Esophagus muscularis mucosa (tissue), 4 donors: ENCODE results near the gene PLGRKT. TPM values are rescaled to one million over a fixed set of nuclear protein-coding genes. Genes with fewer than 3 reads are reported as not detected.

Experiments used
- DNase-seq: peaks from one replicate; pipeline ENCODE4 v3.0.0-alpha.2; 2017; ENCODE audit errors: extremely low spot score
- H3K27ac ChIP-seq, 4 donors: fragments of 200-600 bp; sonication (generic); replicated peaks in 1 of 4; 1 replicate in 3 of 4; 2 replicates in 1 of 4; pipeline ENCODE4 v1.5.1; 2016 to 2019; ENCODE audit warnings: mild to moderate bottlenecking in 1 of 4
- H3K27me3 ChIP-seq, 4 donors: fragments of 200-600 bp; sonication (generic); one replicate each; pipeline versions ENCODE4 v1.5.1 to v1.6.0; 2016 to 2019
- H3K36me3 ChIP-seq, 4 donors: fragments of 200-600 bp; sonication (generic); one replicate each; pipeline ENCODE4 v1.5.1; 2016 to 2019
- H3K4me1 ChIP-seq, 4 donors: fragments of 200-600 bp; sonication (generic); one replicate each; pipeline ENCODE4 v1.5.1; 2016 to 2019
- H3K4me3 ChIP-seq, 4 donors: fragments of 200-600 bp; sonication (generic); 1 replicate in 2 of 4; 2 replicates in 2 of 4; pipeline ENCODE4 v1.5.1; 2016 to 2019; ENCODE audit warnings: mild to moderate bottlenecking in 4 of 4, moderate library complexity in 1 of 4
- H3K9me3 ChIP-seq, 4 donors: fragments of 200-600 bp; sonication (generic); 1 replicate in 3 of 4; 2 replicates in 1 of 4; pipeline ENCODE4 v1.5.1; 2016 to 2019
- EP300 ChIP-seq: sonication (generic); formaldehyde crosslinking; IDR thresholded peaks from one replicate; pipeline ENCODE4 v1.6.1; 2017; ENCODE audit warnings: antibody characterized with exemption
- POLR2A ChIP-seq: fragments of 450-650 bp; IDR thresholded peaks from one replicate; pipeline ENCODE4 v1.6.1; 2017; ENCODE audit warnings: antibody characterized with exemption, moderate library complexity, mild to moderate bottlenecking, low read depth
- POLR2AphosphoS5 ChIP-seq, 2 donors: sonication (generic); formaldehyde crosslinking; IDR thresholded peaks; one replicate each; pipeline ENCODE4 v1.6.1; 2017; ENCODE audit warnings: antibody characterized with exemption in 2 of 2
- WGBS: methylation state at CpG from one replicate; pipeline ENCODE4 v1.1.5; 2018; 5-methylcytosine and 5-hydroxymethylcytosine counted together
- intact Hi-C: fragments of 100-400 bp; cut with DNase I; formaldehyde crosslinking; loops from one replicate; pipeline ENCODE4 v1.15.1; 2023
- total RNA-seq, 4 donors: library from RNA; depleted of rRNA; stranded (reverse); fragments of >200 nt; gene quantifications; one replicate each; pipeline versions ENCODE4 v1.1.0 to v1.2.1, GENCODE V29; 2016
- TF ChIP-seq, protein P1 (sequence below), 3 experiments: fragments of 200-600 bp in 2 of 3; fragments of 450-650 bp in 1 of 3; sonication (generic) in 2 of 3; IDR thresholded peaks; one replicate each; pipeline ENCODE4 v1.5.1; 2017 to 2019; ENCODE audit warnings: antibody characterized with exemption in 3 of 3, mild to moderate bottlenecking in 2 of 3, moderate library complexity in 1 of 3

PLGRKT gene
- total RNA-seq, 4 donors from 2014 or later = 11.1 to 18.3 (median 11.7) TPM

DNA sequence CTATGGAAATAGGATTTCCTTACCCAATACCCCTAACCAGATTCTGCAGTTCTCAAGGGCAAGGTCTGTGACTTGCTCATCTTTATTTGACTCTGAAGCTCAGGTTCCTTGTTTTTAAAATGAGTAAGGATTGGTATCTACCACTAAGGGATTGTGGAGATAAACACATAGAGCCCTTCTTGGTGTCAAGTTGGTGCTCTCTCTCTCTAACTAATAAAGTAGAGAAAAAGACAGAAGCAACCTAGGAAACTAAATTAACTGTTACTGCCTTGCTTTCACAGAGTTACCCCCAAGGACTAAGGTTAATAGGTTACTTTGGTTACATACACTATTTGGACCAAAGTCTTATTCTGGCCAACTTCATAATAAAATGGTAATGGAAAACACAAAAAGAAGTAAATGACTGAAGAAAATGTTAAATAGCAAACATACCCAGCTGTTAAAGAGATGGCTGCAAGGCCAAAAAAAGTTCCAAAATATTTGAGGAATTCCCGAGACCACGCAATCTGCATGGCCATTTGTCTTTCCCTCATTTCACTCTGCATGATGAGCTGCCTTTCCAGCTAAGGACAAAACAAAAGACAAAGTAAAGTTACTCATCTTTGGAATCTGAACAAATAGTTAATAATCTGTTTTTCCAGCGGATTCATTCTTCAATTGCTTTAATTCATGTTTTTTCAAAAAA lies 76.3 kb downstream of the PLGRKT start:
- intact Hi-C loops = no loop called here

DNA sequence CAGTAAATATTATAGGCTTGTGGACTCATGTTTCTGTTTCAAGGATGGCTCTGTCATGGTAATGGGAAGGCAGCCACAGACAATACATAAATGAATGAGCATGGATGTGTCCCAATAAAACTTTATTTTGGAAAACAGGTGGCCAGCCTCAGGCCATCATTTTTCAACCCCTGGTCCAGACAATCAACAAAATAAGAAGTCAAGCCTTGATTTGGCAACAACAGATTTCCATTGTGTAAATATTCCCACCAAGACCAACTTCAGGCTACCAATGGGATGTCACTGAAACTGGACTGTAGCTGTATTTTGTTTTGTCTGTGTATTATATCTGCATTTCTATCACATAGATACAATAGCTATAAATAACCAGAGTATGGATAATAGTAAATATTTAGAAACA lies 77.4 kb downstream of the PLGRKT start:
- H3K27ac ChIP-seq = no peak overlapping the region
- intact Hi-C loops = no loop called here
- H3K4me1 ChIP-seq = peaks cover 0 to 5% (median 0%) of the 10 kb centered on the region in 4 donors
- no peak overlapping the region for H3K4me3 ChIP-seq
- DNase-seq = no peak
- no peaks in the 10 kb centered on the region for H3K9me3 ChIP-seq
- TF ChIP-seq POLR2A (no peak), POLR2AphosphoS5 (IDR thresholded peaks at IDR 0.05) (no peak), EP300 (no peak)
- TF ChIP-seq, protein P1, sequence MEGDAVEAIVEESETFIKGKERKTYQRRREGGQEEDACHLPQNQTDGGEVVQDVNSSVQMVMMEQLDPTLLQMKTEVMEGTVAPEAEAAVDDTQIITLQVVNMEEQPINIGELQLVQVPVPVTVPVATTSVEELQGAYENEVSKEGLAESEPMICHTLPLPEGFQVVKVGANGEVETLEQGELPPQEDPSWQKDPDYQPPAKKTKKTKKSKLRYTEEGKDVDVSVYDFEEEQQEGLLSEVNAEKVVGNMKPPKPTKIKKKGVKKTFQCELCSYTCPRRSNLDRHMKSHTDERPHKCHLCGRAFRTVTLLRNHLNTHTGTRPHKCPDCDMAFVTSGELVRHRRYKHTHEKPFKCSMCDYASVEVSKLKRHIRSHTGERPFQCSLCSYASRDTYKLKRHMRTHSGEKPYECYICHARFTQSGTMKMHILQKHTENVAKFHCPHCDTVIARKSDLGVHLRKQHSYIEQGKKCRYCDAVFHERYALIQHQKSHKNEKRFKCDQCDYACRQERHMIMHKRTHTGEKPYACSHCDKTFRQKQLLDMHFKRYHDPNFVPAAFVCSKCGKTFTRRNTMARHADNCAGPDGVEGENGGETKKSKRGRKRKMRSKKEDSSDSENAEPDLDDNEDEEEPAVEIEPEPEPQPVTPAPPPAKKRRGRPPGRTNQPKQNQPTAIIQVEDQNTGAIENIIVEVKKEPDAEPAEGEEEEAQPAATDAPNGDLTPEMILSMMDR (IDR thresholded peaks at IDR 0.05) = no peak
- peaks cover 0 to 8% (median 3%) of the 10 kb centered on the region in 4 donors for H3K36me3 ChIP-seq
- no peaks in the 10 kb centered on the region for H3K27me3 ChIP-seq

More for the DNA sequence above, 76.3 kb downstream of the PLGRKT start:
- Histone ChIP-seq H3K4me3 (no peak overlapping the region), H3K4me1 (peaks cover 0 to 5% (median 0%) of the 10 kb centered on the region in 4 donors), H3K36me3 (peaks cover 0 to 8% (median 3%) of the 10 kb centered on the region in 4 donors), H3K27me3 (no peaks in the 10 kb centered on the region), H3K9me3 (no peaks in the 10 kb centered on the region), H3K27ac (no peak overlapping the region)
- no peak for DNase-seq
- 75% methylated on average over 3 of the region's 3 CpGs for WGBS
- no peak for TF ChIP-seq EP300

DNA sequence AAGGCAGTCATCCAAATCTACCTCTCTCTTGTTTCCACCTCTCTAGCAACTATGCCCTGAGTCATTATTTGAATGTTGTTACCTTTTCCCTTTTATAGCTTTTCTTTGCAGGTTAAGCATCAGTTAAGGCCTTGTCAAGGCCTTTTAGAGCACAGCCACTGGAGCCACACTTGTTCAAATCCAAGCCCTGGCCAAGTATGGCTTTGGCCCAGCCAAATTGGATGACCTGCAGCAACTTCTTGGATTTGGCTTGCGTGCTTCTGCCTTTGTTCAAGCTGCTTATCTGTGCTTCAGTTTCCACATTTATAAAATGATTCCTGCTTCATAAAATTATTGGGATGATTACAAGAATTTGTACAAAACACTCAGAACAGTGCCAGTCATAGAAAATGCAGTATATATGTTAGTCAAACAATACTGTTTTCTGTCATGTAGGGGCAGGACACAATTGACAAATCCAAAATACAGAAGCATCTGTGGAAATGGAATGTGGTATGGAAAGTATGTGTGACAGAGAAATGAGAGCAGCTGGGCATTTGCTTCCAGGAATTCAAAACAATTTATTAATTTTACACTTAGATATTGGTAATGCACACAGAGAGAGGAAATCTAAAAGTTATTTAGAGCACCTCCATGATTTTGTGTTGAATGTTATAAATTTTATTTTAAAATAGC lies 80.2 kb downstream of the PLGRKT start:
- 70% methylated on average over 1 of the region's 1 CpG for WGBS
- intact Hi-C loops = no loop called here
- no peaks in the 10 kb centered on the region for H3K27me3 ChIP-seq

DNA sequence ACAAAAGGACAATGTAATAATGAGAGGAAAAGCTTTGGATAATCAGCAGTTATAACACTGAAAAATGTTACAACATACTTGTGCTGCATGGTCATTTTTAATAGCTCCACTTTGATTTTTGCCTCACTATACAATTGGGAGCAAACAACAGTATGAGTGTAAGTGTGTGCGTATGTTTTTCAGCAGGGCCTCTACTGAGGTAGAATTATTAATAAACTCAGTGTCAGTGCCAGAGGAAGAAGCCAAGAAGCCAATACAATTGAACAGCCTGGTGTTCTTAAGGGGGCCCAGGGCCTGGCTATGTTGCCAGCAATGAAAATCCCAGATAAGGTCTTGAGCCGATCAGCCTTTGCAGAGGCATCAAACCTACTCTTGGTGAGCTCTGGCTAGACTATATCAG lies 81.9 kb downstream of the PLGRKT start:
- intact Hi-C loops = no loop called here
- no peak for DNase-seq
- WGBS = 89% methylated on average over 2 of the region's 2 CpGs
- Histone ChIP-seq H3K27me3 (no peaks in the 10 kb centered on the region), H3K4me1 (peaks cover 0 to 5% (median 0%) of the 10 kb centered on the region in 4 donors), H3K9me3 (no peaks in the 10 kb centered on the region), H3K4me3 (no peak overlapping the region), H3K27ac (no peak overlapping the region), H3K36me3 (peaks cover 0 to 6% (median 3%) of the 10 kb centered on the region in 4 donors)
- no peak for TF ChIP-seq EP300

More for the DNA sequence above, 80.2 kb downstream of the PLGRKT start:
- no peaks in the 10 kb centered on the region for H3K9me3 ChIP-seq
- no peak overlapping the region for H3K4me3 ChIP-seq
- DNase-seq = no peak
- H3K36me3 ChIP-seq = peaks cover 0 to 8% (median 3%) of the 10 kb centered on the region in 4 donors
- H3K27ac ChIP-seq = no peak overlapping the region
- peaks cover 0 to 5% (median 0%) of the 10 kb centered on the region in 4 donors for H3K4me1 ChIP-seq
- TF ChIP-seq, protein P1 (IDR thresholded peaks at IDR 0.05) = no peak
- TF ChIP-seq POLR2AphosphoS5 (IDR thresholded peaks at IDR 0.05) (no peak), EP300 (no peak), POLR2A (no peak)

DNA sequence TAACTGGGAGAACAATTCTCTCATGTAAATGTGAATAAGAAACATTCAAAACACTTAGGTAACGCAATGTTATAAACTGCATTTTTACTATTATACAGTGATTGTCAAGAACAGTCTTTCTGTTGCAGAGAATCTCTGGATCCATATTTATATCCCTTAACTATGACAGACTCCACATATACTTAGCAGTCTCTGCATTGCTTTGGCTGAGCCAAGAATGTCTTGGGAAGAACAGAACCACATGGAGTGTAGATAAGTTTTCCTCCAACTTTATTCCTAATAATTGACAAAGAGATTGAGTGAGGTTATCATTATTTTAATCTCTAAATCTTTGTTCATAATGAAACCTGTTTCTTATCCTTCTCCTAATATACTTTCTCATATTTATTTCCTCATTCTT lies 82.5 kb downstream of the PLGRKT start:
- WGBS = 100% methylated on average over 1 of the region's 1 CpG
- no peak for DNase-seq
- H3K36me3 ChIP-seq = peaks cover 0 to 3% (median under 1%) of the 10 kb centered on the region in 4 donors
- peaks cover 0 to 4% (median 2%) of the 10 kb centered on the region in 4 donors for H3K9me3 ChIP-seq
- H3K4me3 ChIP-seq = no peak overlapping the region
- TF ChIP-seq, protein P1 (IDR thresholded peaks at IDR 0.05) = no peak
- TF ChIP-seq POLR2AphosphoS5 (IDR thresholded peaks at IDR 0.05) (no peak), POLR2A (no peak), EP300 (no peak)
- H3K4me1 ChIP-seq = peaks cover 0 to 5% (median 0%) of the 10 kb centered on the region in 4 donors
- intact Hi-C loops = no loop called here
- no peaks in the 10 kb centered on the region for H3K27me3 ChIP-seq
- H3K27ac ChIP-seq = no peak overlapping the region
